Activated gamma-delta T cell treated with anti-CD3 and anti-CD28 coated beads, Interleukin-2, amount 50 U/mL, for 16 hours (primary cell): ENCODE results near the gene GGT7.
A peak's percentile ranks its signal among the peaks of the same experiment; 100 is the strongest.
"Not testable (repeated sequence)": the region's sequence is repeated elsewhere in the genome, so short reads cannot be mapped to it uniquely, and the experiment has no call there.

Experiments
- DNase-seq: peaks from one replicate; pipeline ENCODE4 v3.0.0-alpha.2; 2020; ENCODE audit warnings: low read depth

GGT7 gene

DNA sequence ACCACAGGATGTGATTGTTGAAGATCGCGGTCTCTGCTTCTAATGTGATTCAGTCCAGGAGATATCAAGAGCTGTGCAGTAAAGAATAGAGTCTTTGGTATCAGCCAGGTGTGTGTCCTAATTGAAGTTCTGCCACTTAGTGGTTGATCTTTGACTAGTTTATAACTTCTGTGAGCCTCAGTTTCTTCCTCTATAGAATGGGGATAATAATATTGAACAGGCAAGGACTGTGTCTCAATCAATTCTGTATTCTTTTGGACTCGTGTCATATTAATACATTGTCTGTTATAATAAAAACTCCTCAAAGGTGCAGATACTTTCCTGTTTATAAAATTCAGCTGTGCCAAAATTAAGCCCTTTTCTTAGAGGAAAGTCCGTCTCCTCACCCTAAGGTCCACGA lies 24.1 kb downstream of the GGT7 start:
- no peak for DNase-seq

GRCh38 chr20:34843421-34843820 lies 29.2 kb downstream of the GGT7 start:
- no peak for DNase-seq

- DNase-seq, result no peak
Measured at GRCh38 chr20:34842143-34842542, 30.5 kb downstream of the GGT7 start.

GRCh38 chr20:34834459-34834893 lies 38.2 kb downstream of the GGT7 start:
- DNase-seq, result no peak

- no peak for DNase-seq
Measured at GRCh38 chr20:34831936-34832335, 40.7 kb downstream of the GGT7 start.

DNA sequence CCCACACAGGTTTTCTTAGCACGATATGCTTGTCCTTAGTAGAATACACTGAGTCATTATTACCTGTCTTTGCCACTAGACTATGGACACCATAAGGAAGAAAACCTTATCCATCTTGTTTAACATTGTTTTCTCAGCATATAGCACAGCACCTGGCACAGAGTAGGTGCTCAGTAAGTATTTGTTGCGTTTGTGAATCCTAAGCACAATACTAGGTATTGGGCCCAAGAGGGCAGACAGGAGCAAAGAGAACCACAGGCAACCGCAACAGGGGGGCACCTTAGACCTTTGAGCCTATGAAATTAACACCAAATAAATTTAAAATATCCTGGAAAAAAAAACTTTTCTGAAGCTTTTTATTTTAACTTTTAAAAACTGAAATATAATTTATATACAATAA lies 43.5 kb downstream of the GGT7 start:
- no peak for DNase-seq

DNA sequence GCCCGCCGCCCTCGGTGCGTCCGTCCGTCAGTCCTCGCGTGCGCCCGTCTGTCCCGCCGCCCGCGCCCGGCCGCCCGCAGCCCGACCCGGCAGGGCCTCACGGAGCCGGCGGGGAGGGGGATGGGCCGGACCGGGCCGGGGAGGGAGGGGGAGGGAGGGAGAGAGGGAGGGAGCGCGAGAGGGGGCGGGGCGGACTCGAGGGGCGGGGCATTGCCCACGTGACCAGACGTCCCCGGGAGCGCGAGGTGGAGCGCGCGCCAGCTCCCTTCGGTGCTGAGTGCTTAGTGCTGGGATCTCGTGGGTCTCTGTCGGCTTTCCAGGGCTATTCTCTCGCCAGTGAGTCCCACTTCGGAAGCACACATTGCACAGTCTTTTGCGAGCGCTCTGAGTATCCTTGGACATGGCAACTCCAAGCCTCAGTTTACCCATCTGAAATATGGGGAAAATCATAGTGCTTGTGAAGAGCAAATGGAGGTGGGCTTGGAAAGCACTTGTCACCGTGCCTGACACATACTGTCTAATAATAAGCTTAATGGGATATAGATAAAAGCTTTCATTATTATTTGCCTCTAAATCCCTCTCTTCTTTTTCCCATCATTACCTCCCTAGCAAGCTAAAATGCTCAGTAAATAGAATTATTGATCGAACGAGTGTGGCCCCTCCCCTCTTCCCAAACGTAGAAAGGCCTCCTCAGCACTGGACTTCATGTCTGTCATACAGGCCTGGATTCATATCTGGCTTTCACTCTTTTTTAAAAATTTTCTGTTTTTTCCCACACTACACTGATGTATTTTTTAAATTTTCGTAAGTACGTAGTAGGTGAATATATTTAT lies 46.9 kb downstream of the GGT7 start, which contains the start of gene NCOA6:
Gene NCOA6 (minus strand): TSS at position 122 of the 833 bp plus-strand sequence. CDS start 43,296 bp downstream, outside the sequence.
- DNase-seq, result peak; percentile 78

- peak; percentile 44 for DNase-seq
Measured at GRCh38 chr20:34824806-34825529, 47.7 kb downstream of the GGT7 start.

GRCh38 chr20:34824452-34824805 lies 48.2 kb downstream of the GGT7 start:
- DNase-seq, result peak; percentile 68

- DNase-seq, result no peak
Measured at GRCh38 chr20:34824026-34824425, 48.6 kb downstream of the GGT7 start.

- DNase-seq, result no peak
Measured at GRCh38 chr20:34820805-34821578, 51.7 kb downstream of the GGT7 start.

- no peak for DNase-seq
Measured at GRCh38 chr20:34817801-34818200, 54.9 kb downstream of the GGT7 start.

- no peak for DNase-seq
Measured at GRCh38 chr20:34817072-34817471, 55.6 kb downstream of the GGT7 start.

DNA sequence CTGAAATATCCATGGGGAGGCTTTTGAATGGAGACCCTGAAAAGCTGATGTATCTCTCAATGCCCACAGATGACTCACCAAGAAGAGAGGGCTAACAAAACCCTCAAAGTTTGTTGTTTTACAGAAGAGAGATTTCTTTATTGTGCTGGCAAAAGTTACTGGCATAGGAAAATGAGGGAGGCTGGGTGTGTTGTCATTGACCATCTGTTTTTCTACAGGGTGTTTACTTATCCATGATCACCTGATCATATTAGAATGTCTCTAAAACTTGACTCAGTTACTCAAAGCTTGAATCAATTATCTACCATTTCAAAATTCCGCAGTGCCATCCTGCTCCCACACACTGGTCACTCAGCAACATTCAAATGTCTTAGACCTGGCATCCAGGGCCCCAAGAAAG lies 57.0 kb downstream of the GGT7 start:
- no peak for DNase-seq

GRCh38 chr20:34808583-34808982 lies 64.1 kb downstream of the GGT7 start:
- no peak for DNase-seq

DNA sequence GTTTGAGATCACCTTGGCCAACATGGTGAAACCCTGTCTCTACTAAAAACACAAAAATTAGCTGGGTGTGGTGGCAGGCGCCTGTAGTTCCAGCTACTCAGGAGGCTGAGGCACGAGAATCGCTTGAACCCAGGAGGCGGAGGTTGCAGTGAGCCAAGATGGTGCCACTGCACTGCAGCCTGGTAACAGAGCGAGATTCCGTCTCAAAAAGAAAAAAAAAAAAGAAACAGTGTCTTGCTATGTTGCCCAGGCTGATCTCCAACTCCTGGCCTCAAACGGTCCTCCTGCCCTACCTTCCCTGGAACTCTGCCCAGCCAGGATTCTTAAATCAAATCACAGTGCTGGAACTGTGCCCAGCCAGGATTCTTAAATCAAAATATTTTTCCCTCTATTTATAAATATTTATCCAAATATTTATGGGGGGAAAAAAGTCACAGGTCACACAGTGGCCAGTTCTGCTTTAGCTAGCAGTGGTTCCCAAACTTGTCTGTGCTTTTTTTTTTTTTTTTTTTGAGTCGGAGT lies 64.7 kb downstream of the GGT7 start:
- not testable (repeated sequence) for DNase-seq

DNA sequence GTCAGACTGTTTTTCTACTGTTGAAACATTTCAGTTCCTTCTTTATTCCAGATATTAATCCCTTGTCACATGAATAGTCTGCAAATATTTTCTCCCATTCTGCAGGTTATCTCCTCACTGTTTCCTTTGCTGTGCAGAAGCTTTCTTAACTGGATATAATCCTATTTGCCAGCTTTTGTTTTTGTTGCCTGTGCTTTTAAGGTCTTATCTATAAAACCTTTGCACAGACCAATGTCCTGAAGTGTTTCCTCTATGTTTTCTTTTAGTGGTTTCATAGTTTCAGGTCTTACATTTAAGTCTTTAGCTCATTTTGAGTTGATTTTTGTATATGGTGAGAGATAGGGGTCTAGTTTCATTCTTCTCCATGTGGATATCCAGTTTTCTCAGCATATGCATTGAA lies 66.4 kb downstream of the GGT7 start:
- DNase-seq, result no peak

GRCh38 chr20:34798871-34799270 lies 73.8 kb downstream of the GGT7 start:
- no peak for DNase-seq

DNA sequence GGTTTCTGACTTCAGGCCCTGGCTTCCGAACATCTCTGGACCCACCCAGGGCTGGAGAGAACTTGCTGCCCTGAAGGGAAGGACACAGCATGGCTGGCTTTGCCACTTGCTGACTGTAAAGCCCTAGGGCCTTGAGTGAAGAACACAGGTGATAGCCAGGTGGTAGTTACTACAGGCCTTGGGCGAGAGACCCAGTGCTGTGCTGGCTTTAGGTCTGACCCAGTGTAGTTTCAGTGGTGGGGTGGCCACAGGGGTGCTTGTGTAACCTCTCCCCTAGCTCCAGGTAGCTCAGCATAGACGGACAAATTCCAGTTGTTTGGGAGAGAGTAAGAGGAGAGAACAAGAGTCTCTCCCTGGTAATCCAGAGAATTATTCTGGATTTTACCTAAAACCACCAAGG lies 74.3 kb downstream of the GGT7 start:
- DNase-seq, result no peak

DNA sequence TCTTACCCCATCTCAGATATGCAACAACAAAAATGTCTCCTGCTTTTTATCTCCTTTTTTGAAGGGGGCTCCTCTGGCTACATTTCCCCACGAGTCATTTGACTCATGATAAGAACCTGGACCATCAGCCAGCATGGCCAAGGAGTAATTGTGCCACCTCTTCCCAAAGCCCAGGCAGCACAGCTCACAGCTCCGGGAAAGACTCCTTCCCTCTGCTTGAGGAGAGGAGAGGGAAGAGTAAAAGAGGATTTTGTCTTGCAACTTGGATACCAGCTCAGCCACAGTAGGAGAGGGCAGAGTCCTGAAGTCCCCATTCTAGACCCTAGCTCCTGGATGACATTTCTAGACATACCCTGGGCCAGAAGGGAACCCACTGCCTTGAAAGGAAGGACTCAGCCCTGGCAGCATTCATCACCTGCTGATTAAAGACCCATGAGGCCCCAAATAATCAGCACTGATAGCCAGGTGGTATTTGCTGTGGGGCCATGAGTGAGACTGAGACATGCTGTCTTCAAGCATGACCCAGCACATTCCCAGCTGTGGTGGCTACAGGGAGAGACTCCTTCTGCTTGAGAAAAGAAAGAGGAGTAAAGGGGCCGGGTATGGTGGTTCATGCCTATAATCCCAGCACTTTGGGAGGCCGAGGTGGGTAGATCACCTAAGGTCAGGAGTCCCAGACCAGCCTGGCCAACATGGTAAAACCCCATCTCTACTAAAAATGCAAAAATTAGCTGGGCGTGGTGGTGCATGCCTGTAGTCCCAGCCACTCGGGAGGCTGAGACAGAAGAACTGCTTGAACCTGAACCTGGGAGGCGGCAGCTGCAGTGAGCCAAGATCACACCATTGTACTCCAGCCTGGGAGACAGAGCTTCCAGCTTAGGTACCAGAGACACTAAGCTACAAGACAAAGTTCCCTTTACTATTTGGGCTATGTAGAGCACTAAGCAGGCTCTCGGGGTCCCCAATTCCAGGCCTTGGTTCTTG lies 75.4 kb downstream of the GGT7 start:
- DNase-seq, result no peak
